OCI-M1 (cell line): ENCODE data around the gene GPS2.
A peak's percentile ranks its signal among the peaks of the same experiment; 100 is the strongest.

Source experiments
- DNase-seq: peaks from one replicate; lab custom pipeline; 2025; lab: John Stamatoyannopoulos, UW

GPS2 gene

GRCh38 chr17:7293159-7293558, 22.0 kb downstream of the GPS2 start:
- DNase-seq, result peak; percentile 91

- no peak for DNase-seq
These were observed 22.4 kb downstream of the GPS2 start for GRCh38 chr17:7292729-7293128.

GRCh38 chr17:7292194-7292593, 23.0 kb downstream of the GPS2 start:
- DNase-seq, result no peak

- no peak for DNase-seq
These were observed 24.5 kb downstream of the GPS2 start for GRCh38 chr17:7290685-7291084.

GRCh38 chr17:7290166-7290565, 25.0 kb downstream of the GPS2 start:
- no peak for DNase-seq

- no peak for DNase-seq
These were observed 25.7 kb downstream of the GPS2 start for GRCh38 chr17:7289256-7290032.

- no peak for DNase-seq
These were observed 29.5 kb downstream of the GPS2 start for GRCh38 chr17:7285679-7286078.

GRCh38 chr17:7284911-7285310, 30.2 kb downstream of the GPS2 start:
- DNase-seq, result no peak

- no peak for DNase-seq
These were observed 31.5 kb downstream of the GPS2 start for GRCh38 chr17:7283471-7284216.

GRCh38 chr17:7282752-7283321, 32.3 kb downstream of the GPS2 start:
- DNase-seq, result peak; percentile 78

GRCh38 chr17:7281953-7282751, 33.0 kb downstream of the GPS2 start:
- no peak for DNase-seq

- DNase-seq, result peak; percentile 99
These were observed 33.8 kb downstream of the GPS2 start, which contains the start of gene SLC2A4 for GRCh38 chr17:7281074-7281952. Gene SLC2A4 (plus strand): TSS chr17:7281718. CDS start chr17:7281935, 217 bp downstream.

- DNase-seq, result peak; percentile 96
These were observed 34.6 kb downstream of the GPS2 start for GRCh38 chr17:7280519-7281073.

GRCh38 chr17:7279448-7279847, 35.7 kb downstream of the GPS2 start:
- no peak for DNase-seq

- peak; percentile 18 for DNase-seq
These were observed 48.4 kb downstream of the GPS2 start for GRCh38 chr17:7266784-7267183.

- DNase-seq, result no peak
These were observed 51.4 kb downstream of the GPS2 start for GRCh38 chr17:7263801-7264078.

- peak; percentile 83 for DNase-seq
These were observed 52.0 kb downstream of the GPS2 start for GRCh38 chr17:7262935-7263800.
